UCSD-AML1 (cell line): Measurements from ENCODE around the gene COX8A.

Experiments
- DNase-seq: peaks from one replicate; lab custom pipeline; 2025; ENCODE audit not compliant: unreplicated experiment; lab: John Stamatoyannopoulos, UW

The COX8A gene

DNA sequence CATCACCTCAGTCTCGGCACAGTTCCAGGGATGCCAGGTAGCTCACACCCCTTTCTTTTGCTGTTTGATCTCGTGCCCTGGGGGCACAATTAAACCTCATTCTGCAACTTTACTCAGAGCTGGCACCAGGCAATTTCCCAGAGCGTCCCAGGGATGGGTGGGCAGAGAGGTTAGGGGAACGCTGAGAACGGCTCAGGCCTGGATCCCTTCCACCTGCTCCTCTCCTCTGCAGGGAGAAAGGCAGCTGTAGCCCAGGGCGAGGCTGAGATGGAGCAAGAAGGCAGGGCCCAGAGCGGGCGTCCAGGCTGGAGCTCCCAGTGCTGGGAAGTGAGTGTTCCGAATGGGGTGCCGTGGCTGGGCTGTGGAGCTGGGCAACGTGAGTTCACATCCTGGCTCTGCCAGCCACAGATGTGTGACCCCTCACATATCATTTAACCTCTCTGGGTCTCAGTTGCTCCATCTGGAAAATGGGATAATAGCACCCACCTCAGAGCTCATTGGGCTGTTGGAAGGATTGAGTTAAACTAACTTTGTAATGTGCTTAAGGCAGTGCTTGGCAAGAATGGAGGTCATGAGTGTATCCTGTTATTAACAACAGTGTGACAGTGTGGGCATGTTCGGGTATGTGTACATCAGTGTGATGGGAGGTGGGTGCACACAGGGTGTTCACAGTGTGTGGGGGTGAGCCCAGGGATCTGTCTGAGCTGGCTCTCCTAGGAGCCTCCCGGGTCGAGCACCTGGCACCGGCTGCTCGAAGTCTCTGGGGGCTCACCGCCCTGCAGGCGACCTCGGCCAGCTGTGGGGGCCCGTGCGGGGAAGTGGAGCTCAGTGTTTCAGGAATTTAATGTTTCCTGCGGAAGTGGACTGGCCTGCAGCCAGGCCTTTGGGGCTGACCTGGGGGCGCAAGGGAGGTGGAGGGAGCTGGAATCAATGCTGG, 27.3 kb downstream of the COX8A start:
- no peak for DNase-seq

DNA sequence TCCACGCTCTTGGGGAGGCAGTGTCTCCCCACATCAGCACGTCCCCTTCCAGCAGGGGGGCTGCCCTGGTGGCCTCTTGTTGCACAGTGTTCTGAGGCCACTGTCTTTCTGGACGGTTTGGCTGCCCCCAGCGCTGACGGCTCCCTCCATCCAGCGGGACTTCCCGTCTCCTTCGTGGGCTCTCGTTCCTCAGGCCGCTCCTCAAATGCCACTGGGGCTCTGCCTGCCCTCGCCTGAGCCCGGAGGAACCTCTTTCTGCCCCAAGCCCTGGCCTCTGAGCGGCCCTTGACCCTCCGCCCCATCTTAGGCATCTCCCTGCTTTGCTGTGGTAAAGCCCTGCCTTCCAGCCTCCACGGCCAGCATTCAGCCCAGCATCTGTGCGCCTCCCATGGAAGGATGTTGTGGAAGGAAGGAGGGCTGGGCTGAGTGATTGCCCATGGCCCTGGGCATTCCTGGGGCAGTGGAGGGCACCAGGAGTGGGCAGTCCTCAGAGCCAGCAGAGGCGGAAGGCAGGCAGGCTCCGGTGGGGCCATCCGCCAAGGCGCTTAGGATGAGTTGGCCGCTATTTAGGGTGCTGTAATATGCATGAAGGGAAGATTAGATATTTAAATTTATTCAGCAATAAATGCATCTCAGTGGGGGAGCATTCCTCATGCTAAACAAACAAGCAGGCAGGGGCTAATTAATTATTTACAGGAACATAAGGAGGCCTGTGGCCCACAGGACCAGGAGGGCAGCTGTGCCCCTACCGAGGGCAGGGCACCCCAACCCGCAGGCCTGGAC, 29.6 kb downstream of the COX8A start:
- no peak for DNase-seq

DNA sequence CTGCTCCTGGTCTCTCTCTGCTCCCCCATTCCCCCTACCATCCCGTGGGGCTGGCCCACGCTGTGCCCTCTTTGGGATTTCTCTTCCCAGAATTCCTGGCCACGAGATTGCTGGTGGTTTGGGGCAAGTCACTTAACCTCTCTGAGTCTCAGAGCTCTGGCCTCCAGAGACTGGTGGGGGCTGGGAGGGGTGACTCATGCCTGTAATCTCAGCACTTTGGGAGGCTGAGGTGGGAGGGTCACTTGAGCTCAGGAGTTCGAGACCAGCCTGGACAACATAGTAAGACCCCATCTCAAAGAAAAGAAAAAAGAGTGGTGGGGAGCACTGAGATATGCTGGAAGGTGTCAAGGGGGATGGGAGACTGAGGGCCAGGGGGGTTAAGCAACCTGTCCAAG, 30.2 kb downstream of the COX8A start:
- DNase-seq = no peak

DNA sequence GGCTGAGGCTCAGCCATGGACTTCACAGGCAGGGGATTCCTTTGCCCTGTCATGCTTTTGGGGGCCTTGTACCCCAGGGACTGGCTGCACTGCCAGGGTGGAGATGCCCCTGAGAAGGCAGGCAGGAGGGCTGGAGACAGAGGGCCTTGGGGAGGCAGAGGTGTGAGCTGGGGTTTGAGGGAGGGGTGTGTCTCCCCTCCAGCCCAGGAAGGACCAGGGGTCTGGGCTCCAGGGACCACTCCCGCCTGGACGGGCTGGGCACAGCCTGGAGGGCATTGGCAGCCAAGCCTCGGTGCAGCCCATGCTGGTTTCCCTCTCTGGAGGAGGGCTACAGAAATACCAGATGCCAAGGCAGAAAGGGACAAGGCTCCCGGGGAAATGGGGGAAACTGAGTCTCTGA, 31.3 kb downstream of the COX8A start:
- no peak for DNase-seq

DNA sequence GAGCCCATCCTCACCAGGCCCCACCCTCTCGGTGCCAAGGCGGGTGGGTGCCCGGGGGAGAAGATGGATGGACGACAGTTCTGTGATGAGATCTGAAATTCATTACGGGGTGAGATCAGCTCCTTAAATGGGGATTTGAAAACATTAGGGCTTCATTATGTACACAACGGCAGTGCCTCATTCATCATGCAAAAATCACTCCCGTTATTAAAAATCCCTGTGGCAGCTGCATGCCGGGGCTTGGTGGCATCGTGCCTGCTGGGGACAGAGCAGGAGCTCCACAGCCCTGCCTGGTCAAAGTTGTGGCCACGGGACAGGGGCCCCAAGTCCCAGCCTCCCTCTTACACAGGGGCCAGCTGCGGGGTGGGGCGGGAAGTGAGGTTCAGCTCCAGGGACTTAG, 32.0 kb downstream of the COX8A start:
- no peak for DNase-seq

DNA sequence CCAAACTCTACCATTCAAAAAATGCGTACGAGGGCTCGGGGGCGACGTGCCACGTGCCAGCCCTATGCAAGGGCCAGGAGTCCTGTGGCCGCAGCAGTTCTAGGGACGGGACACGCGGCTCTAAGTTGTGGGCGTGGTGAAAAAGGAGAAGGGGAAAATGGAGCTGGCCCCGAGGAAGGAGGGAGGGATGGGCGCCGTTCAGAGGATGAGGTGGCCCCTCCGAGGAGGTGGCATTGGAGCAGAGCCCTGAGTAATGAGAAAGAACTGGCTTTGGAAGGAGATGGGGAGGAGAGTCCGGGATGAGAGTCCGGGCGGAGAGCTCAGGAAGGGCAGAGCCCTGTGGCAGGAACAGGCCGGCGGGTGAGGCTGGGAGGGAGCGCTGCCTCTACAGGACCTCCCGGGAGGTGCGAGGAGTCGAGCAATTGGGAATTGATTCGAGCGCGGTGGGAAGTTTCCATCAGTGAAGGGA, 32.8 kb downstream of the COX8A start:
- no peak for DNase-seq

DNA sequence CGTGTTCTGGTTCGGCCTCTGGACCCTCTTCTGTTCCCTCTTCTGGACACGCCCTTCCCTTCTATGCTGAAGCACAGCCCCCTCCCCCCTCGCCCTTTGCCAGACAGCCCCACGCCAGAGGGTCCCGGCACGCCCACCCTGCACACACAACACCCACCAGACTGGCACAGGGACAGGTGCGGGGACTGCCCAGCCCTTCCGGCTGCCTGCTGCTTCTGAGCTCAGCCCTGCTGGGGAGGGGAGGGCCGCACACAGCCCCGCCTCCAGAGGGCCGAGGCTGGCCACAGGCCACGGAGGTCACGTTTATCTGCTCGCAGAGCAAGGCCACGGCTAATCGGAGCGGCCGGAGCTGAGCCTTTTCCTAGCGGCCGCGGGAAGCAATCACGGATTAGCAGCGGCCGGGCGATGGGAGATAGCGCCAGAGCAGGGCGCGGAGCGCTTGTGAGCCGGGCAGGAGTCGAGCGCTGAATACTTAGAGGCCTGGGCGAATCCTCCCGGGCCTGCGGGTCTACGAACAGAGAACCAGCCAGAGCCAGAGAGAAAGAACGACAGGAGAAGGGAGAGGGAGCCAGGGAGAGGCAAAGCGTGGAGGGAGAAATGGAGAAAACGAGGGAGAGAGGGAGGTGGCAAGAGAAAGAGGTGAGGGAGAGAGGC, 33.3 kb downstream of the COX8A start:
- no peak for DNase-seq

DNA sequence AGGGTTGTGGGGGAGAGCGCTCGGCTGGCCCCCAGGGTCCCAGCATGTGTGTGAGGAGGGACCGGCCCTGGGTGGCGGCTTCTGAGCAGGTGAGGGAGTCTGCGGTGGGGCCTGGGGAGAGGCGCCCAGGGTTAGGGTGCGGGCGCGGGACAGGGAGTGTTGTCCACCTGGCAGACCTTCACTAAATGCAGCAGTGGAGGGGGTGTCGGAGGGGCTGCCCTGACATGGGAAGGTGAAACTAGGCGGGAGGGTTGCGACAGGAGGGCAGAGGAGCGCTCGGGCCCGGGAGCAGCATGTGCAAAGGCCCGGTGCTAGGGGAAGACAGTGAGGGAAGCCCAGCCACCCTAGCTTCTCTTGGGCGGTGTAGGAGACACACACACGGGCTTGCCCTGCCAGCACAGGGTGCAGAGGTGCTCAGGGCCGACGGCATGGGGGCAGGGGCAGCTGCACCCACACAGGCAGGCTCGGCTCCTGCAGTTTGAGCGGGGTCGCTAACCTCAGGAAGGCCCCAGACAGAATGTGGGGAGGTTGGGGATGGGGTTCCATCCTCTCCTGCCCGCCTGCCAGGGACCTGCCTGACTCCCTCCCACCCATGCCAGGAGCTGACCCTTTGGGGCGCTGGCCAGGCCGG, 34.0 kb downstream of the COX8A start:
- no peak for DNase-seq

DNA sequence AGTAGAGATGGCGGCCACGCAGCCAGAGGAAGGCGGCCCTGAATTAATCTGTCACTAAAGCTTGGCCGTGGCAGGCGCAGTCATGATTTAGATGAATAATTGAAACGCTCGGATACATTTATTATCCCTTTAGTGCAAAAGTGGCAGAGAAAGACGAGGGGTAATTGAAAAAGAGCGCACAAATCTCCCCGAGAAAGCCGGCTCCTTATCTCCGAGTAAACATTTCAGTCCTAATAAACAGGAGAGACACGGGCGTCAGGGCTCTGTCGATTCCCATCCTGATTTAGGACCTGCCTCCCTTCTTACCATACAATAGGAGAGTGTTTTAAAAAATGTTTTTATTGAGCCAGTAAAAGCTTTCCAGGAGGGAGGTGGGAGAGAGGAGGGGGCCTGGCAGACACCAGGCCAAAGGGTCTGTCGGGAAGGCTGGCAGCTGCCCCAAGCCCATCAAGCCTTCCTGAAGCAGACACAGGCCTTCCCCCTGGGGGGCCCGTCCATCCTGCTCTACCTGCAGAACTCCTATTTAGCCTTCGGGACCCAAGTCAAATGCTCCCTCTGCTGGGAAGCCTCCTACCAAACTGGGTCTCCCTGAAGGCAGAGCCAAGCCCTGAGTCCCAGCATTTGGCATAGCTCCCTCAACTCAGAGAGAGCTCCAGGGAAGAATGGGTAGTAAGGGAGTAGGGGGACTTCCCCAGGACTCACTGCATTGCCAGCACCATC, 34.7 kb downstream of the COX8A start:
- no peak for DNase-seq

DNA sequence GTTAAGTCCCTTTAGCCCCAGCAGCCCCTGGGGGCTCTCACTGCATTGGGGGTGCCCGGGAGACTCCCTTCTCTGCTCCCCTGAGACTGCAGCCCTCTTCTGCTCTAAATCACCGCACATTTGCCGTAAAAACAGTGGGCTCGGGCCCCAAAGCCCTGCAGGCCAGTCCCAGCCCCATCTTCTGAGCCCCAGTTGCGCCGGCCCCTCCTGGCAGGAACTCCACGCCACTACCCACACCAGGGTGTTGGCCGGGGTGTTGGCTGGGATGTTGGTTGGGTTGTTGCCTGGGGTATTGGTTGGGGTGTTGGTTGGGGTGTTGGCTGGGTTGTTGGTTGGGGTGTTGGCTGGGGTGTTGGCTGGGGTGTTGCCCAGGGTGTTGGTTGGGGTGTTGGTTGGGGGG, 35.3 kb downstream of the COX8A start:
- DNase-seq = no peak

DNA sequence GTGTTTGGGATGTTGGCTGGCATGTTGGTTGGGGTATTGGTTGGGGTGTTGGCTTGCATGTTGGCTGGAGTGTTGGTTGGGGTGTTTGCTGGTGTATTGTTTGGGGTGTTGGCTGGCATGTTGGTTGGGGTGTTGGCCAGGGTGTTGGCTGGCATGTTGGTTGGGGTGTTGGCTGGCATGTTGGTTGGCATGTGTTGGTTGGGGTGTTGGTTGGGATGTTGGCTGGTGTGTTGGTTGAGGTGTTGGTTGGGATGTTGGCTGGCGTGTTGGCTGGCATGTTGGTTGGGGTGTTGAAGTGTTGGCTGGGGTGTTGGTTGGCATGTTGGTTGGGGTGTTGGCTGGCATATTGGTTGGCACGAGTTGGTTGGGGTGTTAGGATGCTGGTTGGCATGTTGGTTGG, 36.4 kb downstream of the COX8A start:
- no peak for DNase-seq

DNA sequence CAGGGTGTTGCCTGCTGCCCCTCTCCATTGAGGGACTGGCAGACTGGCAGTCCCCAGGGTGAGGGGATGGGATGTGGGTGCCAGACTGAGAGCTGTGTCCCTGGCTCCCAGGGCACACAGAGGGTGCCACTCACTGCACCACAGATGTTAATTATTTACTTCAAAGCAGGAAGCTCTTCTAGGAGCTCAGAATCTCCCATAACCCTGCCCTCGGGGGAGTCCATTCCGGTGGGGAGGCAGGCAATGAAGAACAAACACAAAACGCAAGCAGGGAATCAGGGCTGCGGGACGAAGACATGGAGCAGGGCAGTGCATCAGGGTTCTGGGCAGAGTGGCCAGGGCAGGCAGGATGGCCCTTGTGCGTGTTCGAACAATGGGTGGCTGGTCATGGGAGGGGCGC, 37.0 kb downstream of the COX8A start:
- DNase-seq = no peak

DNA sequence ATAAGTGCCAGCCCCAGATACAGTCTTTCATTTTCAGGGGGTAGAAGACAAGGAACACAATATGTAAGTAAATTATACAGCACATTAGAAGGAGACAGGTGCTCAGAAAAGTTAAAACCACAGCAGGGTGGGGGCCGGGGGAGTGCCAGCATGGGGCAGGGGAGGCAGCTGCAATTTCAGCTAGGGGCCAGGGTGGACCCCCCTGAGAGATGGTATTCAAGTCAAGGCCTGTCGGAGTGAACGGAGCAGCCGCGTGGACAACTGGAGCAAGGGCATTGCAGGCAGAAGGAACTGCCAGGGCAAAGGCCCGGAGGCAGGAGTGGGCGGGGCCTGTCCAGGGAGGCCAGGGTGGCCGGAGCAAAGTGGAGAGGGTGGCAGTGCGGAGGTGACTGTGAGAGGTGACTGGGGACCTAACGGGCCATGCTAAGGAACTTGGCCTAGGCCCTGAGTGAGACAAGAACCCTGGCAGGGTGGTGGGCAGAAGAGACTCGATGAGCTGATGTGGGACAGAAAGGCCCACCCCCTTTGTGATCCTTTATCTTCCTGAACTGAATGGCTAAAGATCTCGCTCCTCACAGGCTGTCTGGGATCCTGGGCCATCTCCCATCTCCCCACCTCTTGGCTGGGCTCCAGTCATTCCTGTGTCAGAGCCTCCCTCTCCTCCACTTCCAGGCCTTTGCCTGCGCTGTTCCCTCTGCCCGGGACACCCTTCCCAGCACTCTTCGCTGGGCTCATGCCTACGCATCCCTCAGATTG, 38.9 kb downstream of the COX8A start:
- DNase-seq = no peak

DNA sequence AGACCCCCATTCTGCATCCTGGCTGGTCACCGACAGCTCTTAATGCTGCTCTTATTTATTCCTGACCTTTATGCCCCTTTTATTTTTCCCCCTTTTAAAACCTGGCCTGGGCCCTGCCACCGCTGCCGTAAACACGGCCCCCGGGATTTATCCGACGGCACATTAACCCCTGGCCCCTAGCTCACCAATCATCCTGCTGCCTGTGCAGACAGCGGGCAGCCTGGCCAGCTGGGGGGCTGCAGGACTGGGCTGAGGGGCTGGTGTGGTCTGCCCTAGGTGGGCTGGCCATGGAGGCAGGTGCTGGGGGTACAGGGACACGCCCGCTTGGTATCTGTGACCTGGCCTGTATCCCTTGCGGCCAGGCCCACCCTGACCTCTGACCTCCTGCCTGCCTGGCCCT, 39.9 kb downstream of the COX8A start:
- DNase-seq = no peak

DNA sequence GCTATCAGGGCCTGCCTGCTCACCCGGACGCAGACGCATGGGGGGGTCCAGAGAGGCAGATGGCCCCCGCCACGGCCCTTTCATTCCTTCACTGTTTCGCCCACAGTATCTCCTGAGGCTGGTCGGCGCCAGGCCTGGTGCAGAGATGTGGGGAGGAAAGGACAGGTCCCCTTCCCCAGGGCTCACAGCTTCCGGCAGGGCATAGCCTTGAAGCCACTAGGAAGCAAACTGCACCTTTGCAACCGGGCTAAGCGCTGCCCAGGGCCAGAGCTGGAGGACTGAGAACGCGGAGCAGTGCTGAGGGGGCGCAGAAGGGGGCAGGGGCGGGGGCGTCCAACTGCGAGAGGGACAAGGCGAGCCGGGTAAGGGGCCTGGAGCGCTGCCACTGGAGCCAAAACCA, 41.1 kb downstream of the COX8A start:
- no peak for DNase-seq

DNA sequence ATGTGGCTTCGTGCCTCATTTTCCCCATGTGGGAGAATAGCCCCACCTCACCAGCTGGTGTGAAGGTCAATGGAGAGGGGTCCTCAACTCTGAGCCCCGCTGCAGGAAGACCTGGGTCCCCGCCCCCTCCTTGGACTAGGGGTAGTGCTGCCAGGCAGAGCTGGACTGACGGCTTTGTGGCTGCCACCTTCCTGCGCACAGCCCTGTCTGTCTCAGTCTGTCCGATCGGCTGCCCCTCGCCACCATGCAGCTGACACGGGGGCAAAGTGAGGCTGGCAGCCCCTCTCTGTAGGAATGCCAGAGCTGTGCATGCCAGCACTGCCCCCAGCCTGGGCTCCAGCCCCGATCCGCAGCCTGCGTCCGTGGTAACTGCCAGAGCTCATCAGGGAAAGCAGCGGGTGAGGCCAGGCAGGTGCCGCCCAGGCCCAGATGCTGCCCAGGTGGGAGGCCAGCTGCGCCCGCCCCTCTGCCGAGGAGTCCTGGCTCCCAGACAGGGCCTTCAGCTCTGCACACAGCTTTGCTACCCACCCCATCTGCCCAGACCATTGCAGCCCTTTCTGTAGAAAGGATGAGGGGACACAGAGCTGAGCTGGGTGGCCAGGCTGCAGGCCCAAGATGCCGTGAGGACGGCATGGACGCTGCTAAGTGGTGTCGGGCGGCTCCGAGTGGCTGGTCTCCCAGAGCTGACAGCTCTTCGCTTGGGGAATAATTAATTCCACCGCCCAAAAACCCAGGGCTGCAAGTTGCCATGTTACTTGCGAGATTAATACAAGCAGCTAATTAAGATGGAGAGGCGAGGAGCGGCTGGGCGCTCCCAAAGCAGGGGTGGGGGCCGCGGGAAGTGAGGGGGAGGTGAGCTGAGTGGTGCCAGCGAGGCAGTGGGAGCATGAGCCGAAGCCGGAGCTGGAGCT, 41.8 kb downstream of the COX8A start:
- DNase-seq = no peak

DNA sequence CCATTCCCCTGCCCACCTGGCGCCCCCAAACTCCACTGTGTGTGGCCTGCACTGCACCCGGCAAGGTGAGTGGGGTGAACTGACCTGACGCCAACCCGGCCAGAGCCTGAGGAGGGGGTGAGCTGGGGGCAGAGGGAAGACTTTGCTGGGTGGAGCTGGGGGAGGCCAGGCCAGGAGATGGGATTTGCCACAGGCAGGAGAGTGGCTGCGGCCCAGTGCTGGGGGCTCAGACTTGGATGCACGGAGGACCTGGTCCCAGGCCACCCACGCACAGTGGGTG, 43.5 kb downstream of the COX8A start:
- DNase-seq = no peak

DNA sequence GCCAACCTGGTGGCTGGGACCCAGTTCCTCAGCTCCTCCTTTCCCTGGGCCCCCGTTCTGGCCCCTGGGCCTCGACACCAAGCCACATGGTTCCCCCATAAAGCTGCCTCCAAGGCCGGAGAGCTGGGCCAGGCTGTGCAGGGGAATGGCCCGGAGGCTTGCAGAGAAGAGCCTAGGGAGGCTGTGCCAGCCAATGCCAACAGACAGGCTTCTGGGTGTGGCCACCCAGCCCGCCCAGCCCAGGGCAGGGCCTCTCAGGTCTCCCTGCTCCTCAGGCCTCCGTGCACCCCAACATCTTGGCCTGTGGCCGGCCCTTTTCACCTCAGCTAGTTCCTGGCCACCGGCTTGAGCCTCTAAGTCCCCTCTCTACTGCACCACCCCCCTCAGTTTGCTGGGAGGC, 43.9 kb downstream of the COX8A start:
- DNase-seq = no peak
